ENCODE measurements around the gene SSTR5.

SSTR5 gene

GRCh38 chr16:1038932-1039331, 33.6 kb upstream of the SSTR5 start:
- TF ChIP-seq CTCF (IDR thresholded peaks at IDR 0.05; ENCODE audit: low read depth, low read length, missing control alignments), result no peak
- in situ Hi-C loops (cut with HindIII; ENCODE audit: low sequenced_read_pairs), result loop anchor here (5.0 kb wide), 1 partner anchor 52 kb away; no protein-coding TSS in a partner anchor
- no peak overlapping the region for H3K4me3 ChIP-seq (ENCODE audit: low read depth, low read length)
- DNase-seq (ENCODE audit: low read depth), result no peak

GRCh38 chr16:1039762-1040161, 32.8 kb upstream of the SSTR5 start:
- H3K4me3 ChIP-seq (ENCODE audit: low read depth, low read length), result no peak overlapping the region
- no peak for DNase-seq (ENCODE audit: low read depth)
- TF ChIP-seq CTCF (IDR thresholded peaks at IDR 0.05; ENCODE audit: low read depth, low read length, missing control alignments), result no peak
- in situ Hi-C loops (cut with HindIII; ENCODE audit: low sequenced_read_pairs), result loop anchor here (5.0 kb wide), 1 partner anchor 52 kb away; no protein-coding TSS in a partner anchor

GRCh38 chr16:1040346-1040745, 32.2 kb upstream of the SSTR5 start:
- DNase-seq (ENCODE audit: low read depth), result no peak
- TF ChIP-seq CTCF (IDR thresholded peaks at IDR 0.05; ENCODE audit: low read depth, low read length, missing control alignments), result no peak
- in situ Hi-C loops (cut with HindIII; ENCODE audit: low sequenced_read_pairs), result no loop called here
- no peak overlapping the region for H3K4me3 ChIP-seq (ENCODE audit: low read depth, low read length)

- in situ Hi-C loops (cut with HindIII; ENCODE audit: low sequenced_read_pairs), result no loop called here
- no peak for DNase-seq (ENCODE audit: low read depth)
- no peak overlapping the region for H3K4me3 ChIP-seq (ENCODE audit: low read depth, low read length)
- TF ChIP-seq CTCF (IDR thresholded peaks at IDR 0.05; ENCODE audit: low read depth, low read length, missing control alignments), result no peak
Measured at GRCh38 chr16:1042049-1042744, 30.4 kb upstream of the SSTR5 start.

- no peak for DNase-seq (ENCODE audit: low read depth)
- in situ Hi-C loops (cut with HindIII; ENCODE audit: low sequenced_read_pairs), result no loop called here
- no peak overlapping the region for H3K4me3 ChIP-seq (ENCODE audit: low read depth, low read length)
- TF ChIP-seq CTCF (IDR thresholded peaks at IDR 0.05; ENCODE audit: low read depth, low read length, missing control alignments), result no peak
Measured at GRCh38 chr16:1042866-1043265, 29.7 kb upstream of the SSTR5 start.

- H3K4me3 ChIP-seq (ENCODE audit: low read depth, low read length), result no peak overlapping the region
- TF ChIP-seq CTCF (IDR thresholded peaks at IDR 0.05; ENCODE audit: low read depth, low read length, missing control alignments), result no peak
- no peak for DNase-seq (ENCODE audit: low read depth)
- in situ Hi-C loops (cut with HindIII; ENCODE audit: low sequenced_read_pairs), result no loop called here
Measured at GRCh38 chr16:1043881-1044451, 28.6 kb upstream of the SSTR5 start.
